Measurements from ENCODE around the gene MS4A12. TPM values are rescaled to one million over a fixed set of nuclear protein-coding genes. Genes with fewer than 3 reads are reported as not detected.
"Not testable (repeated sequence)": the region's sequence is repeated elsewhere in the genome, so short reads cannot be mapped to it uniquely, and the experiment has no call there.

The MS4A12 gene, protein sequence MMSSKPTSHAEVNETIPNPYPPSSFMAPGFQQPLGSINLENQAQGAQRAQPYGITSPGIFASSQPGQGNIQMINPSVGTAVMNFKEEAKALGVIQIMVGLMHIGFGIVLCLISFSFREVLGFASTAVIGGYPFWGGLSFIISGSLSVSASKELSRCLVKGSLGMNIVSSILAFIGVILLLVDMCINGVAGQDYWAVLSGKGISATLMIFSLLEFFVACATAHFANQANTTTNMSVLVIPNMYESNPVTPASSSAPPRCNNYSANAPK
- not detected in 2 replicates for total RNA-seq

GRCh38 chr11:60492488-60493009, at the start of gene MS4A12:
MS4A12 (plus strand) TSS chr11:60492778; CDS start chr11:60497319, 4,541 bp downstream.
- TF ChIP-seq CTCF (IDR thresholded peaks at IDR 0.05; ENCODE audit: insufficient read depth, low read length, poor library complexity, severe bottlenecking): no peak
- no peaks in the 10 kb centered on the region for H3K36me3 ChIP-seq (ENCODE audit: control insufficient read depth, insufficient read depth, low read length)
- H3K27me3 ChIP-seq (ENCODE audit: control insufficient read depth, insufficient read depth, low read length): no peaks in the 10 kb centered on the region
- no peak for DNase-seq (ENCODE audit: low read depth)
- H3K4me3 ChIP-seq (ENCODE audit: low read depth, low read length): no peak within 1 kb of the TSS

DNA sequence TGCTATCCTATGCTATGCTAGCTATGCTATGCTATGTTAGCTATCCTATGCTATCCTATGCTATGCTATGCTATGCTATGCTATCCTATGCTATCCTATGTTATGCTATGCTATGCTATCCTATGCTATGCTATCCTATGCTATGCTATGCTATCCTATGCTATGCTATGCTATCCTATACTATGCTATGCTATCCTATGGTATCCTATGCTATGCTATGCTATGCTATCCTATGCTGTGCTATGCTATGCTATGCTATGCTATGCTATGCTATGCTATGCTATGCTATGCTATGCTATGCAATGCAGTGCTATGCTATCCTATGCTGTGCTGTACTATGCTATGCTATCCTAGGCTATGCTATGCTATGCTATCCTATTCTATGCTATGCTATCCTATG, 45.5 kb upstream of the MS4A12 start:
- no peak for DNase-seq (ENCODE audit: low read depth)
- no peaks in the 10 kb centered on the region for H3K36me3 ChIP-seq (ENCODE audit: control insufficient read depth, insufficient read depth, low read length)
- TF ChIP-seq CTCF (IDR thresholded peaks at IDR 0.05; ENCODE audit: insufficient read depth, low read length, poor library complexity, severe bottlenecking): no peak

DNA sequence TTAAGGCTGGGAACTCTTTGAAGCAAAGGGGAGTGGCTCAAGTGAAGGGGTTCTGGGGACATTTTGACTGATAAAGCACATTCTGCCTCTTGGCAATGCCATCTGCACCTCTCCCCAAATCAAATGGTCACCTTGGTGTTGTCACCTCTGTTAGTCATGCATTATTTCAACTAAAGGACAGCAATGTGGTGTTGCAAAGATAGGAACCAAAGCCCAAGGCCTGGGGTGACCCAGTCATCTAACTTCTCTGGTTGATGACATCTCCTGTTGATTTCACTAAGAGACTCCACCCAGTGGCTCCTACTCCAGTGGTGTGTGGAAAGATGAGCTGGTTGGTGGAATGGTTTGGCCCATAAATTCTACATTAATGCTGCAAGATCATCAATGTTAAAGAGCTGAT, 44.7 kb upstream of the MS4A12 start:
- no peaks in the 10 kb centered on the region for H3K27me3 ChIP-seq (ENCODE audit: control insufficient read depth, insufficient read depth, low read length)
- DNase-seq (ENCODE audit: low read depth): no peak
- H3K36me3 ChIP-seq (ENCODE audit: control insufficient read depth, insufficient read depth, low read length): no peaks in the 10 kb centered on the region
- H3K4me3 ChIP-seq (ENCODE audit: low read depth, low read length): no peak overlapping the region
- no peak for TF ChIP-seq CTCF (IDR thresholded peaks at IDR 0.05; ENCODE audit: insufficient read depth, low read length, poor library complexity, severe bottlenecking)

More for the DNA sequence above, 45.5 kb upstream of the MS4A12 start:
- Histone ChIP-seq H3K4me3 (ENCODE audit: low read depth, low read length) (no peak overlapping the region), H3K27me3 (ENCODE audit: control insufficient read depth, insufficient read depth, low read length) (no peaks in the 10 kb centered on the region)

DNA sequence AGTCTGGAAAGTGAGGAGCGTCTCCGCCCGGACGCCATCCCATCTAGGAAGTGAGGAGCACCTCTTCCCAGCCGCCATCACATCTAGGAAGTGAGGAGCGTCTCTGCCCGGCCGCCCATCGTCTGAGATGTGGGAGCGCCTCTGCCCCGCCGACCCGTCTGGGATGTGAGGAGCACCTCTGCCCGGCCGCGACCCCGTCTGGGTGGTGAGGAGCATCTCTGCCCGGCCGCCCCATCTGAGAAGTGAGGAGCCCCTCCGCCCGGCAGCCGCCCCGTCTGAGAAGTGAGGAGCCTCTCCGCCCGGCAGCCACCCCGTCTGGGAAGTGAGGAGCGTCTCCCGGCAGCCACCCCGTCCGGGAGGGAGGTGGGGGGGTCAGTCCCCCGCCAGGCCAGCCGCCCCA, 41.4 kb upstream of the MS4A12 start:
- not testable (repeated sequence) for H3K36me3 ChIP-seq (ENCODE audit: control insufficient read depth, insufficient read depth, low read length); H3K4me3 ChIP-seq (ENCODE audit: low read depth, low read length); DNase-seq (ENCODE audit: low read depth); H3K27me3 ChIP-seq (ENCODE audit: control insufficient read depth, insufficient read depth, low read length)

DNA sequence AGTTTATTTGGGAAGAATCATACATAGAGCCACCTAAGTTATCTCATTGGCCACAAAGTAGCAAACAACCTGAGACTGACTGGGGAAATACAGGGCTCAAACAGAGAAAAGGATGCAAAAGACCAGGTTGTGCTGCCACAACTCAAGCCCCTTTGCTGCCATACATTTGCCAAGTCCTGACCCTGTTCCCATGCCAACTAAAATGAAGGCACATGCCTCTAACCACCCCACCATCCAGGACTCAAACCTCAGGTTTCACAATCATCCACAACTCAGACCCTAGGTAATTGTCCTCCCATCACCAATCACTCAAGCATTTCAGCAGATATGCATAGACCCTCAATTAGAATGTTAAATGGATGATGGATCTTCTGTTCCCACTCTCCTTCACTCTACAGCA, 38.4 kb upstream of the MS4A12 start:
- DNase-seq (ENCODE audit: low read depth): no peak
- no peaks in the 10 kb centered on the region for H3K36me3 ChIP-seq (ENCODE audit: control insufficient read depth, insufficient read depth, low read length)
- no peaks in the 10 kb centered on the region for H3K27me3 ChIP-seq (ENCODE audit: control insufficient read depth, insufficient read depth, low read length)
- no peak for TF ChIP-seq CTCF (IDR thresholded peaks at IDR 0.05; ENCODE audit: insufficient read depth, low read length, poor library complexity, severe bottlenecking)
- H3K4me3 ChIP-seq (ENCODE audit: low read depth, low read length): no peak overlapping the region

- DNase-seq (ENCODE audit: low read depth): no peak
- H3K27me3 ChIP-seq (ENCODE audit: control insufficient read depth, insufficient read depth, low read length): no peaks in the 10 kb centered on the region
- no peak within 1 kb of the TSS for H3K4me3 ChIP-seq (ENCODE audit: low read depth, low read length)
- TF ChIP-seq CTCF (IDR thresholded peaks at IDR 0.05; ENCODE audit: insufficient read depth, low read length, poor library complexity, severe bottlenecking): no peak
- H3K36me3 ChIP-seq (ENCODE audit: control insufficient read depth, insufficient read depth, low read length): no peaks in the 10 kb centered on the region
Observed at GRCh38 chr11:60455531-60456042, 37.0 kb upstream of the MS4A12 start, which contains the start of gene MS4A1. MS4A1 (plus strand) TSS chr11:60455847; CDS start chr11:60462375, 6,528 bp downstream.

Measured in kidney epithelial cell (primary cell).